Pulmonary artery endothelial cell (primary cell): ENCODE measurements around the gene SBF1. TPM values are rescaled to one million over a fixed set of nuclear protein-coding genes. Genes with fewer than 3 reads are reported as not detected.

ENCODE experiments used
- DNase-seq: peaks from one replicate; pipeline ENCODE4 v3.0.0-alpha.2; 2011; ENCODE audit warnings: low read depth, low spot score
- total RNA-seq: library from RNA; depleted of rRNA; stranded (reverse); fragments of >200 nt; gene quantifications from 2 replicates; pipeline ENCODE4 v1.2.3, GENCODE V29; 2014

SBF1 gene
- total RNA-seq, 1 donor from 2014 or later, result 42.0 TPM

GRCh38 chr22:50469377-50470305 lies 5.2 kb downstream of the SBF1 start:
- DNase-seq, result no peak

GRCh38 chr22:50468626-50469025 lies 6.2 kb downstream of the SBF1 start:
- no peak for DNase-seq

GRCh38 chr22:50467773-50468440 lies 6.9 kb downstream of the SBF1 start:
- no peak for DNase-seq

GRCh38 chr22:50467341-50467740 lies 7.5 kb downstream of the SBF1 start:
- no peak for DNase-seq

GRCh38 chr22:50465066-50465930 lies 9.5 kb downstream of the SBF1 start:
- DNase-seq, result no peak

GRCh38 chr22:50464451-50464850 lies 10.4 kb downstream of the SBF1 start:
- DNase-seq, result no peak

- no peak for DNase-seq
Observed at GRCh38 chr22:50463188-50463900, 11.5 kb downstream of the SBF1 start.

GRCh38 chr22:50461979-50462540 lies 12.8 kb downstream of the SBF1 start:
- no peak for DNase-seq

- no peak for DNase-seq
Observed at GRCh38 chr22:50461536-50461935, 13.3 kb downstream of the SBF1 start.

- DNase-seq, result no peak
Observed at GRCh38 chr22:50460938-50461337, 13.9 kb downstream of the SBF1 start.

- no peak for DNase-seq
Observed at GRCh38 chr22:50459496-50460140, 15.2 kb downstream of the SBF1 start.

- DNase-seq, result no peak
Observed at GRCh38 chr22:50459016-50459415, 15.8 kb downstream of the SBF1 start.

GRCh38 chr22:50456466-50457234 lies 18.2 kb downstream of the SBF1 start:
- DNase-seq, result no peak

- DNase-seq, result no peak
Observed at GRCh38 chr22:50456026-50456425, 18.8 kb downstream of the SBF1 start.

- DNase-seq, result no peak
Observed at GRCh38 chr22:50455201-50455600, 19.6 kb downstream of the SBF1 start.

- DNase-seq, result no peak
Observed at GRCh38 chr22:50454556-50455075, 20.2 kb downstream of the SBF1 start.

- no peak for DNase-seq
Observed at GRCh38 chr22:50452649-50453048, 22.2 kb downstream of the SBF1 start.

- no peak for DNase-seq
Observed at GRCh38 chr22:50447576-50448551, 27.0 kb downstream of the SBF1 start.
